T-helper 1 cell (primary cell): ENCODE measurements around the gene HPF1.
"Not testable (repeated sequence)": the region's sequence is repeated elsewhere in the genome, so short reads cannot be mapped to it uniquely, and the experiment has no call there.

Source experiments
- DNase-seq, 5 donors: peaks; one replicate each; pipeline ENCODE4 v3.0.0-alpha.2; 2012 to 2020
- total RNA-seq, 4 donors: gene quantifications; one replicate each; lab custom pipeline; 2026; lab: John Stamatoyannopoulos, UW

The HPF1 gene
- 6.0 to 10.9 (median 9.0) reads per million in 4 donors for total RNA-seq

DNA sequence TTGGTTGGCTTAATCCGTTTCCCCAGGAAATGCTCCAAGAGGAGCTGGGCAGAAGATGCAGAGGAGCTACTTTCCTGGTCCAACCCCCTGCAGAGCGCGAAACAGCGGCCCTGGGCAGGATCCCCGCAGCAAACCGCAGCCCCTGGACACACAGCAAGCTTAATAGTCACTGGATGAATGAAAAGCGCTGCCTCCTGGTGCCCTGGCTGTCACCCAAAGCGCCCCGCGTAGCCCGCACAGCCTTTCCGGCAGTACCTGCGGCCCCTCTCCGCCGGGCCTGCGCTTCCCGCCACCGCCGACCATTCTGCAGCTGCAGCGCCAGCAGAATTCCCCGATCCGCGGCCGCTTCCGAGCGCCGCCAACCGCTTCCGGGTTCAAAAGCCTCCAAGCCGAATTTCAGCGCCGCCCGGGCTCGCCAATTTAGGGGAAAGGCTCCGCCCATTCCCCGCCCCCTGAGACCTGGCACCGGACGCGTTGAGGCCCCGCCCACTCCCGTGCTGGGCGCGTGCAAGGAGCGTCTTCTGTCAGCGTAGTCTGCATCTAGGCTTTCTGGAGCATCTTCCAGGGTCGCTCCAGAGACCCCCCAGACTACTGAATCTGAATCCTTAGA lies at the start of gene HPF1:
Gene HPF1 (minus strand): TSS at position 370 of the 610 bp plus-strand sequence. CDS start 67 bp downstream, at position 303.
- peak; percentile 88 to 95 (median 91) for DNase-seq

DNA sequence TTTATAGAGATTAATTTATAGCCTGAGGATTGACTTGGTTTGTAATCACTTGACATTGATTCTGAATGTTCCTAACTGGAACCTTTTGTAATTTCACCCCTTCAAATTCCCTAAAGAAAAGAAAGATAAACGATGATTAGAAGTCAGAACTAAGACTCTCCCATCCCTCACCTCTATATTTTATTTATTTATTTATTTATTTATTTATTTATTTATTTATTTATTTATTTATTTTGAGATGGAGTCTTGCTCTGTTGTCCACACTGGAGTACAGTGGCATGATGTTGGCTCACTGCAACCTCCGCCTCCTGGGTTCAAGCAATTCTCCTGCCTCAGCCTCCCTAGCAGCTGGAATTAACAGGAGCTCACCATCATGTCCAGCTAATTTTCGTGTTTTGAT lies 49.0 kb upstream of the HPF1 start:
- not testable (repeated sequence) for DNase-seq

GRCh38 chr4:169803413-169803812 lies 45.7 kb upstream of the HPF1 start:
- no peak for DNase-seq

DNA sequence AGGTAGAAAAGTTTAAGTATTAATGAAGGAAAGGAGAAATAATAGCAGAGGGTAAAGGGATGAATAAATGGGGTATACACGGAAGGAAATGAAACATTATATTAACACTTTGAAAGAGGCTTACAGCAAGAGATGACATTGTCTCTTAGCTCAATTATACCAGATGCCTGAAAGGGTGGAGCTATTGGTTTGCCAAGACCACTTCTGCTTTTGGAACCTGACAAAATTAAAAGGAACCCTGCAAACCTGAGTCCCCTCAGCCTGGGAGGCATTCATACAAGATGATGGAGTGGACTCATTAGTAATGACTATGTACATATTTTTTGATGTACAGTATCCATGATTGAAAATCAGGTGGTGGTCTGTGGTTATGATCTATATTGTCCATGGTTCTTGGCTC lies 45.1 kb upstream of the HPF1 start:
- no peak for DNase-seq

- DNase-seq: no peak
These were observed 42.8 kb upstream of the HPF1 start for GRCh38 chr4:169800541-169800940.

- no peak for DNase-seq
These were observed 41.5 kb upstream of the HPF1 start for GRCh38 chr4:169799260-169799659.

DNA sequence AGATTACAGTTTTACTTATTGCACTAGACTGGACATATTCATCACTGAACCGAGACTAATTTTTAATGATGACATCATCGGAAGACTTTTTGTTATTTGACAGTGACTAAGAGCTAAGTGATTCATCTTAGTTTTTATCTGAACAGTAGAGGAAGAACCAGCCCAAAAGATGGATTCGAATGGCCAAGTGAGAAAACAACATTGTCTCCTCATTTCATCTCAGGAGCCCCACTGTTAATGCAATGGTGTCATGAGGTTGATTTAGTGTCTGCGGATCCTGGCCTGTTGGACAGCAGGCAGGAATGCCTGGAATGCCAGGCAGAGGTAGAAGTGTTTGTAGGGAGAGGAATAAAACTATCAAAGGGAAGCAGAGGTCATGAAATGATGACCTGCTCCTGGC lies 37.8 kb upstream of the HPF1 start:
- DNase-seq: no peak

DNA sequence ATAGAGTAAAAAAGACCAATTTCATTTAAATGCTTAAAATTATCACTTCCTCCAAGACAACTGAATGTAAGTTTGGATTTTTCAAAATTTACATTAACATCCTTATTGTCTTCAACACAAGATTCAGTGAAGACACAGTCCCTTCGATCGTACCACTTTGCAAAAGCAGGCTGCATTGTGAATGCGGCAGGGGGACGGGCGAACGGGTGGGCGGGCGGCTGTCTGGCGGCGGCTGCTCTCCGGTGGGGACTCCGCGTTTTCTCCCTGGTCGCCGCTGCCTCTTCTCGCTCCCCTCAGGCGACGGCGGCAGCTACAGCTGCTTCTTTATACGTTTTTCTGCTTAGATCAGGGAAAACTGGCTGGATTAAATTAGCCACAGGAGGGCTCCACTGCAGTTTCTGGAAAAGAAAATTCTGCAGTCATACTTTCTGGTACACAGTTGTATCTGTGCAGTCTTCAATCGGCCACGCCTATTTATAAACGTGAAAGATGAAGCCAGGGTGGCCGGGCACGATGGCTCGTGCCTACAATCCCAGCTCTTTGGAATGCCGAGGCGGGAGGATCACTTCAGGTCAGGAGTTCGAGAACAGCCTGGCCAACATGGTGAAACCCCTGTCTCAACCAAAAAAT lies 33.9 kb upstream of the HPF1 start:
- DNase-seq: peak in 1 of 5 donors; percentile 3

GRCh38 chr4:169791062-169791461 lies 33.3 kb upstream of the HPF1 start:
- DNase-seq: no peak

DNA sequence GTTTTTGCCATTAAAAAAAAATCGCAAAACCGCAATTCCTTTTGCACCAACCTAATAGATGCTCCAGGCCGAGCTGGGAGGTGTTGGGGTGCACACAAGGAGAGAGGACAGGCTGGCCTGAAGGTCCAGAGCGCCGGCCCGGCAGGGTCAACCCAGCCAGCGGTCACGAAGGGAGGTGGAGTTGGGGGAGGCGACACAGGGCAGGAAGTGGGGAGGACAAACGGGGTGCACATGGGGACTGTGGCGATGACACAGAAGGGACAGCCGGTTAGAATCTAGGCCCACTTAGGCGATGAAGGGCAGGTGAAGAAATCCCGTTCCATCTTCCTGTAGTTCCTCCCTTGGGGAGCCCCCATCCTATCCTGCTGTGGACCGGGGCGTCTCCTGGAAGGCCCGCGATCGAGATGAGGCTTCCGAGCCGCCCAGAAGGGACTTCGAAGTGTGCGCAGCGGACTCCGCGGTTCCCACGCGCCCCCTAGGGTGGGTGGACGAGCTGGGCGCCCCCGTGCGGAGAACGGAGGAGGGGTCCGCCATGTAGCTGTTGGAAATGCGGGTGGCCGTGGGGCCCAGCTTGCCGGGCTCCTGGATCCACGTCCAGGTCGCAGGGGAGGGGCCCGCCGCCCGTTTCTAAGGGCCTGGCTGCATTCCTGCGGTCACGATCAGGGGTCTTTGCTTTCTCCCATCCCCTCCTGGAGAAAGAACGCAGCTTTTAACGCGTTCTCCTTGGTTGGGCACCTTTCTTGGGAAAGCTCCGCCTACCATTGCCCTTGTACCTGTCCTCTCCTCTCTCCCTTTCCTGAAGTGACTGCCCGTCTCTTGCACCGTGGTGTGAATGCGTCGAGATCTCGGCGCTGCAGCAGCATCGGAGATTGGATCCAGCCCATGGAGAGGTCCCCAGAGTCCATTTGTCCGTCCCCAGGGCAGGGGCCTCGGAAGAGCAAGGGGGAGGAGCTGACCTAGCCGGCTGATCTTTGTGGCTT lies 17.0 kb upstream of the HPF1 start:
- DNase-seq: peak in 4 of 5 donors; percentile 3 to 18 (median 9)

DNA sequence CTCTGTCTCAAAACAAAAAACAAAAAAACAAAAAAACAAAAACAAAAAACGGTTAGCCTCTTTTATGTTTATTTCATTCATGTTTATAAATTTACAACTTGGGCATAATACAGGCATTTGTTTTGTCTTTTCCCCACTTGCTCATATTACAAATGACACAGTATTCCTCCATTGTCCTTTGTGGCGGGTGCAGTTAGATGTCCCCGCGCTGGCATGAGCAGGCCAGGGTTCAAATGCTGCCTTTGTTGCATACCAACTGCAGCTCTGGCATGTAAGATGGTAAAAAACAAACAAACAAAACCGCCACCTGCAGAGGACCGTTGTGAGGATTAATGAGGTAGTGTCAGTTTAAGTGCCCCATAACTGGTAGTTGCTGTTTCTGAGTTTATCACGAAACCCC lies 16.1 kb upstream of the HPF1 start:
- DNase-seq: no peak

DNA sequence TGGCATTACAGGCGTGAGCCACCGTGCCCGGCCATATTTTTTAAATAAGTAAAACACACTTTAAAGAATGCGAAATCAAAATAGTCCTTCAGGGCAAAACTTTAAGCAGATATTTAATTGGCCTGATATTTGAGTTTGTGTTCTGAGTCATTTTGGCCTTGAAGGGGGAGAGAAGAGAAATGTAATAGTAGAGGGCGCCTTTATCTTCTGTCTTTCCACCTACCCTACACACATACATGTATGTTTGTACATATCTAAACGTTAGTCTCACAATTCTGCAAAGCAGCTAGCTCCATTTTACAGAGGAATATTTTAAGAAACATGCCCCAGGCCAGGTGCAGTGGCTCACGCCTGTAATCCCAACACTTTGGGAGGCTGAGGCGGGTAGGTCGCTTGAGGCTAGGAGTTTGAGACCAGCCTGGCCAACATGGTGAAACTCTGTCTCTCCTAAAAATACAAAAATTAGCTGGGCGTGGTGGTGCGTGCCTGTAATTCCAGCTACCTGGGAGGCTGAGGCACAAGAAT lies 13.9 kb upstream of the HPF1 start:
- DNase-seq: not testable (repeated sequence)

GRCh38 chr4:169770416-169770815 lies 12.7 kb upstream of the HPF1 start:
- no peak for DNase-seq

- DNase-seq: no peak
These were observed 10.6 kb upstream of the HPF1 start for GRCh38 chr4:169768385-169768784.

DNA sequence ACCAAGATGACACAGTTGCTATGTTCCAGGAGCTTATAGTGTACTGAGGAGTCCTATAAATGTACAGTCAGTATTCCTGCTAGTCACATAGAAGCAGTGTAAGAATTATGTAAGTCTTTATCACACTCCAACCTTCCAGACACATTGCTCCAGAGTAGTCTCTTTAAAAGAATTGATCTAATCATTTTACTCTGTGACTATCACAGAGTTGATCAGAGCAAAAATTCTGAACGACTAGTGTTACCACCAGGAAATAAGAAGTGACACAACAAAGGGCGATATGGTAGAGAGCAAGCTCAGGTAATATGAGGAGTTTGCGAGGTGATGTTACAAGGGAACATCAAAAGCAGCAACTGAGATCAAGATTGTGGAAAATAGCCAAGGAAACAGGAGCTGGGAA lies 9.0 kb upstream of the HPF1 start:
- DNase-seq: no peak

- DNase-seq: no peak
These were observed 8.1 kb upstream of the HPF1 start for GRCh38 chr4:169765835-169766234.

GRCh38 chr4:169761846-169762245 lies 4.1 kb upstream of the HPF1 start:
- no peak for DNase-seq

DNA sequence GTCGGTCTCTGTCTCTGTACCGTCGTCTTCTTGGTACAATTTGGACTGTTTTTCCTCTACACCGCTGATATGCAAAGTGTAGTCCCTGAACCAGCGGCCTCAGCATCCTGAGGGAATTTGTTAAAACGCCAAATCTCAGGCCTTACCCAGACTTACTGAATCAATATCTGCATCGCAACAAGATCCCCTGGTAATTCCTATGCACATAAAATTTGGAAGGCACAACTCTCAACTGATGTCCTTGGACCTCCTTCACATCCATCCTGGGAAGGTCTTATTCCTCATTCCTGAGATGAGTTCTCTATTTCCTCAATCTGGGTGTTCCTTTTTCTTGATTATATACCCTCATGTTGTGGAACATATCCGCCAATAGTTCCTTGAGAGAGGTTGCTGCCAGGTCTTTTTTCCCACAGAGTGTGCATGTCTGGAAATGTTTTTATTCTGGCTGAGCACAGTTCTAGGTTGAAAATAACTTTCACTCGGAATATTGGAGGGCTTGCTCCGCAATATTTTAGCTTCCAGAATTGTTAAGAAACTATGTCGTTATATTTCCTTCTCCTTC lies 738 bp upstream of the HPF1 start:
- no peak for DNase-seq

GRCh38 chr4:169756971-169757574 lies 671 bp downstream of the HPF1 start:
- DNase-seq: peak in 1 of 5 donors; percentile 21

DNA sequence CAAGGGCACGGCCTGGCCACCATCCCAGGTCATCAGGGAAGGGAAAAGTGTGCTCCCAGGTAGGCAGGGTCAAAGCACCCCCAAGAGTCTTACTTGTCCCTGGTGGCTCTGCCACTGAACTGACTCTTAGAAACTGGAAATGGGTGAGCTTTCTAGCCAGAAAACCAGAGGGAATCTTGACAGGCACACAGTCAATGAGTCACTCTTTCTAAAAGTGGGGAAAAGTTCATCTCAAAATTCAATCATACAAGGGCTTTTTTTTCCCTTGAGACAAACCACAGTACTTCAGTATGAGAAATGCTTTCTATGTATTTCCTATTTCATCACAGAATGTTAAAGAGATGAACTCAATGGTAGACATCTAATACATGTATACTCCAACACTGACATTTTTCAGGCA lies 12.5 kb downstream of the HPF1 start:
- DNase-seq: no peak

GRCh38 chr4:169744601-169745000 lies 13.1 kb downstream of the HPF1 start:
- DNase-seq: no peak

- DNase-seq: no peak
These were observed 16.2 kb downstream of the HPF1 start for GRCh38 chr4:169741569-169741968.
